PC-9 (cell line): ENCODE measurements around the gene RCE1. TPM values are rescaled to one million over a fixed set of nuclear protein-coding genes. Genes with fewer than 3 reads are reported as not detected.
A peak's percentile ranks its signal among the peaks of the same experiment; 100 is the strongest.
"Not testable (repeated sequence)": the region's sequence is repeated elsewhere in the genome, so short reads cannot be mapped to it uniquely, and the experiment has no call there.

Source experiments
- BruUV-seq: library from RNA; stranded (reverse); fragments of 400-500 nt; replicated peaks from 2 replicates; lab custom pipeline; 2021; lab: Mats Ljungman, UMichigan
- CTCF ChIA-PET: fragments of 300-600 bp; sonication (Branson Sonifier 250); formaldehyde crosslinking; loops from one replicate; lab custom pipeline; 2022; ENCODE audit warnings: antibody characterized with exemption; lab: Charles Lee
- POLR2A ChIA-PET: fragments of 300-600 bp; sonication (Branson Sonifier 250); formaldehyde crosslinking; loops from one replicate; lab custom pipeline; 2022; ENCODE audit warnings: antibody characterized with exemption; ENCODE audit not compliant: unreplicated experiment; lab: Charles Lee
- DNase-seq, 2 experiments: peaks; one replicate each; pipeline versions ENCODE4 v3.0.0 to v3.0.0-alpha.2; 2015 to 2022; ENCODE audit warnings: mixed read lengths in 1 of 2
- H2AFZ ChIP-seq: fragments of 200-600 bp; sonication (generic); 2 replicates; pipeline ENCODE4 v1.8.1; 2017; ENCODE audit warnings: antibody characterized with exemption
- H3F3A ChIP-seq: fragments of 200-600 bp; sonication (generic); 2 replicates; pipeline ENCODE4 v1.8.1; 2017; ENCODE audit warnings: antibody characterized with exemption, mild to moderate bottlenecking, low read depth; ENCODE audit not compliant: insufficient read depth
- H3K27ac ChIP-seq: fragments of 200-600 bp; sonication (generic); 2 replicates; pipeline ENCODE4 v1.6.1; 2016; ENCODE audit warnings: mixed run types
- H3K27me3 ChIP-seq: fragments of 200-600 bp; sonication (generic); 2 replicates; pipeline ENCODE4 v1.6.1; 2016; ENCODE audit warnings: low read depth, mixed run types; ENCODE audit not compliant: insufficient read depth
- H3K36me3 ChIP-seq: fragments of 200-600 bp; sonication (generic); 2 replicates; pipeline ENCODE4 v1.6.1; 2016; ENCODE audit warnings: low read depth, mixed run types
- H3K4me1 ChIP-seq: fragments of 200-600 bp; sonication (generic); replicated peaks from 2 replicates; pipeline ENCODE4 v1.6.1; 2016; ENCODE audit warnings: mixed run types; ENCODE audit not compliant: insufficient read depth
- H3K4me2 ChIP-seq: fragments of 200-600 bp; sonication (generic); 2 replicates; pipeline ENCODE4 v1.6.1; 2017; ENCODE audit warnings: mixed run types
- H3K4me3 ChIP-seq: fragments of 200-600 bp; sonication (generic); 2 replicates; pipeline ENCODE4 v1.6.1; 2016; ENCODE audit warnings: mixed run types
- H3K79me2 ChIP-seq: fragments of 200-600 bp; sonication (generic); 2 replicates; pipeline ENCODE4 v1.6.1; 2017; ENCODE audit warnings: low read depth, mixed run types
- H3K9me2 ChIP-seq: fragments of 200-600 bp; sonication (generic); 2 replicates; pipeline ENCODE4 v1.8.1; 2017; ENCODE audit warnings: mild to moderate bottlenecking; ENCODE audit not compliant: insufficient read depth
- H3K9me3 ChIP-seq: fragments of 200-600 bp; sonication (generic); 2 replicates; pipeline ENCODE4 v1.8.1; 2016; ENCODE audit warnings: low read depth; ENCODE audit not compliant: insufficient read depth
- H4K20me1 ChIP-seq: fragments of 200-600 bp; sonication (generic); 2 replicates; pipeline ENCODE4 v1.8.1; 2017; ENCODE audit not compliant: insufficient read depth
- CTCF ChIP-seq: fragments of 200-600 bp; sonication (generic); conservative IDR thresholded peaks from 2 replicates; pipeline ENCODE4 v1.6.1; 2017; ENCODE audit warnings: mixed run types, antibody characterized with exemption, mild to moderate bottlenecking, moderate library complexity
- EZH2 ChIP-seq: fragments of 200-600 bp; sonication (generic); IDR thresholded peaks from 2 replicates; pipeline ENCODE4 v1.8.0; 2017; ENCODE audit warnings: antibody characterized with exemption, low read depth
- intact Hi-C: fragments of 100-400 bp; cut with micrococcal nuclease; formaldehyde crosslinking; loops from one replicate; pipeline ENCODE4 v1.10.0; 2022; ENCODE audit not compliant: unreplicated experiment
- total RNA-seq: library from RNA; stranded (reverse); gene quantifications from 2 replicates; pipeline ENCODE4 v1.2.3, GENCODE V29; 2021

The RCE1 gene
- total RNA-seq, 1 experiment from 2014 or later, result 42.9 TPM

GRCh38 chr11:66820901-66821300 is 22.3 kb upstream of the RCE1 start:
- Histone ChIP-seq H3K4me3 (no peak overlapping the region), H4K20me1 (no peaks in the 10 kb centered on the region), H3K79me2 (no peaks in the 10 kb centered on the region), H3K9me3 (no peaks in the 10 kb centered on the region), H3K27ac (no peak overlapping the region), H3F3A (peaks cover 8% of the 10 kb centered on the region), H2AFZ (no peak overlapping the region), H3K27me3 (no peaks in the 10 kb centered on the region), H3K36me3 (no peaks in the 10 kb centered on the region), H3K4me1 (peaks cover 5% of the 10 kb centered on the region), H3K9me2 (no peaks in the 10 kb centered on the region), H3K4me2 (no peak overlapping the region)
- ChIA-PET CTCF (interaction anchor here (0.6 kb wide), 1 partner anchor 17 kb away, joined by 3 read pairs; no protein-coding TSS in a partner anchor), POLR2A (no interaction called here)
- TF ChIP-seq EZH2, result no peak
- no peak for TF ChIP-seq CTCF
- intact Hi-C loops, result no loop called here
- BruUV-seq, result no TSS peak
- DNase-seq, result no peak

- Histone ChIP-seq H3K4me3 (no peak overlapping the region), H3K4me2 (no peak overlapping the region), H3K27me3 (no peaks in the 10 kb centered on the region), H3K9me3 (no peaks in the 10 kb centered on the region), H3K79me2 (no peaks in the 10 kb centered on the region), H3F3A (peaks cover 8% of the 10 kb centered on the region), H3K4me1 (no peaks in the 10 kb centered on the region), H3K9me2 (no peaks in the 10 kb centered on the region), H2AFZ (no peak overlapping the region), H3K36me3 (no peaks in the 10 kb centered on the region; the same call in 1 of the 2 replicates), H4K20me1 (no peaks in the 10 kb centered on the region), H3K27ac (no peak overlapping the region)
- POLR2A ChIA-PET, result interaction anchor here (0.7 kb wide), 1 partner anchor 243 kb away, joined by 4 read pairs; no protein-coding TSS in a partner anchor
- CTCF ChIA-PET, result interaction anchor here (0.6 kb wide), 1 partner anchor 26 kb away, joined by 8 read pairs; no protein-coding TSS in a partner anchor
- BruUV-seq, result no TSS peak
- intact Hi-C loops, result no loop called here
- no peak for DNase-seq
- no peak for TF ChIP-seq CTCF
- TF ChIP-seq EZH2, result no peak
These were observed 19.5 kb upstream of the RCE1 start for GRCh38 chr11:66823700-66824099.

GRCh38 chr11:66824573-66824972 is 18.7 kb upstream of the RCE1 start:
- H4K20me1 ChIP-seq, H3K27ac ChIP-seq, H3K4me3 ChIP-seq, DNase-seq, H3K4me1 ChIP-seq, POLR2A ChIA-PET, H2AFZ ChIP-seq, H3K9me2 ChIP-seq, H3K4me2 ChIP-seq, H3F3A ChIP-seq, H3K36me3 ChIP-seq, intact Hi-C loops, H3K9me3 ChIP-seq, BruUV-seq, H3K79me2 ChIP-seq, H3K27me3 ChIP-seq: not testable (repeated sequence)
- CTCF ChIA-PET, result interaction anchor here (0.6 kb wide), 1 partner anchor 26 kb away, joined by 8 read pairs; no protein-coding TSS in a partner anchor

GRCh38 chr11:66834539-66834845 is 8.7 kb upstream of the RCE1 start:
- Histone ChIP-seq H3K27ac (no peak overlapping the region), H3K4me3 (no peak overlapping the region), H3K9me3 (no peaks in the 10 kb centered on the region), H3K36me3 (0 out of 2 replicates have a peak, but pooled peaks cover 6% of the 10 kb centered on the region), H2AFZ (no peak overlapping the region), H3K9me2 (no peaks in the 10 kb centered on the region), H3K27me3 (no peaks in the 10 kb centered on the region), H3K79me2 (no peaks in the 10 kb centered on the region), H3K4me1 (peaks cover 9% of the 10 kb centered on the region), H3F3A (peaks cover 32% of the 10 kb centered on the region), H3K4me2 (no peak overlapping the region), H4K20me1 (no peaks in the 10 kb centered on the region; the same call in 1 of the 2 replicates)
- no TSS peak for BruUV-seq
- ChIA-PET POLR2A (interaction anchor here (0.5 to 0.6 kb wide), 3 partner anchors 188 to 516 kb away, joined by 4 to 6 read pairs (median 4); no protein-coding TSS in a partner anchor), CTCF (interaction anchor here (0.6 kb wide), 5 partner anchors 140 to 443 kb away, joined by 3 to 4 read pairs (median 3); no protein-coding TSS in a partner anchor)
- no peak for TF ChIP-seq EZH2
- TF ChIP-seq CTCF, result peak; percentile 49
- DNase-seq, result no peak
- intact Hi-C loops, result loop anchor here (1.0 to 2.0 kb wide), 3 partner anchors 49 to 426 kb away; no protein-coding TSS in a partner anchor
